Measurements from ENCODE around the gene IL1R2. TPM values are rescaled to one million over a fixed set of nuclear protein-coding genes. Genes with fewer than 3 reads are reported as not detected.

Gene IL1R2
- total and polyA plus RNA-seq, 2 of the 13 experiments (the other 11 are each of a cell fraction or from before 2014, with no cell fraction given): 3.6 to 7.3 TPM

- TF ChIP-seq ESRRA (CRISPR knock-in tag; IDR thresholded peaks at IDR 0.05; ENCODE audit: low read depth) (peak; percentile 74; the same call in 1 of the 2 replicates), ZGPAT (CRISPR knock-in tag; IDR thresholded peaks at IDR 0.05) (peak; percentile 99), TMF1 (CRISPR knock-in tag; IDR thresholded peaks at IDR 0.05; ENCODE audit: low read depth) (peak; percentile 65; the same call in 1 of the 2 replicates), CCAR2 (optimal IDR thresholded peaks at IDR 0.05; ENCODE audit: low read depth, low read length) (no peak), HOMEZ (CRISPR knock-in tag; IDR thresholded peaks at IDR 0.05; ENCODE audit: low read depth) (peak; percentile 98), YEATS2 (CRISPR knock-in tag; IDR thresholded peaks at IDR 0.05; ENCODE audit: borderline replicate concordance) (peak; percentile 55; the same call in 1 of the 2 replicates), ZNF235 (CRISPR knock-in tag; IDR thresholded peaks at IDR 0.05; ENCODE audit: borderline replicate concordance) (no peak), ZNF260 (CRISPR knock-in tag; IDR thresholded peaks at IDR 0.05; ENCODE audit: borderline replicate concordance, low read depth) (no peak), ZNF577 (CRISPR knock-in tag; IDR thresholded peaks at IDR 0.05; ENCODE audit: borderline replicate concordance, low read depth) (no peak), ZMAT5 (CRISPR knock-in tag; IDR thresholded peaks at IDR 0.05; ENCODE audit: borderline replicate concordance, low read depth) (no peak), ARNT (IDR thresholded peaks at IDR 0.05) (no peak), FOXK1 (CRISPR knock-in tag; IDR thresholded peaks at IDR 0.05; ENCODE audit: borderline replicate concordance, low read depth) (peak; percentile 98), PCBP2 (optimal IDR thresholded peaks at IDR 0.05; ENCODE audit: low read depth, low read length, poor library complexity, severe bottlenecking) (no peak), ZNF552 (CRISPR knock-in tag; IDR thresholded peaks at IDR 0.05; ENCODE audit: borderline replicate concordance) (0 out of 2 replicates have a peak, but pooled peaks have one; percentile 69), ZNF205 (CRISPR knock-in tag; IDR thresholded peaks at IDR 0.05) (peak; percentile 94; the same call in 1 of the 2 replicates), MAF1 (CRISPR knock-in tag; IDR thresholded peaks at IDR 0.05; ENCODE audit: borderline replicate concordance) (peak; percentile 43; the same call in 1 of the 2 replicates), ZNF616 (CRISPR knock-in tag; IDR thresholded peaks at IDR 0.05; ENCODE audit: low read depth) (no peak), PBX2 (CRISPR knock-in tag; IDR thresholded peaks at IDR 0.05) (peak; percentile 83), ZNF256 (CRISPR knock-in tag; conservative IDR thresholded peaks at IDR 0.05) (no peak), RAD21 (CRISPR knock-in tag; IDR thresholded peaks at IDR 0.05) (peak; percentile 65; the same call in 1 of the 2 replicates), PRPF4 (IDR thresholded peaks at IDR 0.05; ENCODE audit: low read depth, low read length, poor library complexity, severe bottlenecking) (peak; percentile 16), ZNF607 (CRISPR knock-in tag; IDR thresholded peaks at IDR 0.05; ENCODE audit: borderline replicate concordance) (peak; percentile 84; the same call in 1 of the 2 replicates), ZNF232 (CRISPR knock-in tag; IDR thresholded peaks at IDR 0.05; ENCODE audit: borderline replicate concordance) (peak; percentile 86), ZNF740 (CRISPR knock-in tag; IDR thresholded peaks at IDR 0.05) (no peak)
These were observed 54.6 kb downstream of the IL1R2 start (continued) for GRCh38 chr2:102046135-102046986.
